ENCODE data around the gene ERFL.
"Not testable (repeated sequence)": the region's sequence is repeated elsewhere in the genome, so short reads cannot be mapped to it uniquely, and the experiment has no call there.

ERFL gene

DNA sequence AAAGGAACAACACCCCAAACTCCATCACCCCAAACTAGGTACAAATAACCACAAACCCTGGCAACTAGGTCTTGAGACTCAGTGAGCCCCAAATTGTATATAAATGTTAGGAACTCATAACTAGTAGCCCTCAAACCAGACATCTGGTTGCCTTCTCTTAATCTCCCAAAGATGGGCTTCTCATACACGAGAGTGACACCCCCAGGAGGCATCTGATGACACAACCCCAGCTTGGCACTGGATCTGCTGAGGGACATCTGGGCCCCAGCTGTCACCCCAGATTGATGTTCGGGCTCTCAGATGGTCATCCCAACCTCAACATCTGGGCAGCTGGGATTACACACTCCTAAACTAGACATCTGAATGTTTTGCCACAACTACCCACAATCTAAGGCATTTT, 16.1 kb upstream of the ERFL start:
- DNase-seq: no peak

DNA sequence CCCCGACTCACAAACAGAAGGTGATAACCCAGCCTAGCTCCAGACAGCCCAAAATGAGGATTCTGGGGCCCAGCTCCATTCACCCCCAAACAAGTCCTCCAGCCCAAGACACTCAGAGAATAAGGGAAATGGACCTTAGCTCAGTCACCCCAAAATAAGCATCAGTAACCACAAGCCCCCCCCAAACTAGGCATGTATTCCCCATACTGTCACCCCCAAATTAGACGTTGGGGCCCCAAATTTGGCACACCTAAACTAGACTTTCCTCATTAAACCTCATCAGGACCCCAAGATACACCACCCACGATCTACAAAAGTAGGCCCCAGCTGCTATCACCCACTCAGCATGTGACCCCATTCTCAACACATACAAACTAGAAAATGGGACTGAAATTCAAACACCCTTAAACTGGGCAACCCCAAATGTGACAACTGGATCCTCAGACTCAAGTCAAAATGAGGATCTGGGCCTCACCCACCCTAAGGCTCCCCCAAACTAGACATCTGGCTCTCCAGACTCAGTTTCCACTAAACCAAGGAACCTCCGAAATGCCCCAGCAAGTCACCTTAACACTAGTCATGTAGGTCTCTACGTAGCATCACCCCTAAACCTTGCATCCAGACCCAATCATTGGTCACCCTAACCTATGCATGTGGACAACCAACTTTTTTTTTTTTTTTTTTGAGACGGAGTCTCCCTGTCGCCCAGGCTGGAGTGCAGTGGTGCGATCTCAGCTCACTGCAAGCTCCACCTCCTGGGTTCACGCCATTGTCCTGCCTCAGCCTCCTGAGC, 13.4 kb upstream of the ERFL start:
- DNase-seq: no peak

DNA sequence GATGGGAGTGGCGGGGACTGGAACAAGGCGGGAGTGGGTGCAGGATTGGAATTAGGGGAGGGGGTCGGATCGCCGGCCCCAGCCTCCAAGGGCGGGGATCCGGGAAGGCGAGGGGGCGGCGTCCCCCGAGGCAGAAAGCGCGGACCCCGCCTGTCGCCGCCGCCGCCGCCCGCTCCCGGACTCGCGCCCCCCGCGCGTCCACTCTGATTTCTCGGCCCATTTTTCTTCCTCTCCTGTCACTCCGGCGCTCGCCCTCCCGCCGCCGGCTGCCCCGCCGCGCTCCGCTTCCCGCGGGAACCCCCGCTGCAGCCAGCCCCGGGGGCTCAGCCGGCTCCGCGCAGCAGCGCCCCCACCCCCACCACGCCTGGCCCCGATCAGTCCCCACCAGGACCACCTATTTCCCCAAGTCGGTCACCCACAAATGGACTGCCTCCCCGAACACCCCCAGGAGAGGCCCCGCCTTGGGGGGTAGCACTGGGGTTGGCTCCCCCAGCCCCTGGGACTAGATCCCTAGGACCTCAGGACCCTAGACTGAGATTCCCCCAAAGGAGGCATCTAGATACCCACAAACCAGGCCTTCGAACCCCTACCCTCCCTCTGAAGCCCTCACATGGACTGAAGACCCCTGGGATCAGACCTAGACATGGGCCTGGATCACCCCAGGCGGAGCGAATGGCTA, 12.6 kb upstream of the ERFL start:
- DNase-seq: no peak

DNA sequence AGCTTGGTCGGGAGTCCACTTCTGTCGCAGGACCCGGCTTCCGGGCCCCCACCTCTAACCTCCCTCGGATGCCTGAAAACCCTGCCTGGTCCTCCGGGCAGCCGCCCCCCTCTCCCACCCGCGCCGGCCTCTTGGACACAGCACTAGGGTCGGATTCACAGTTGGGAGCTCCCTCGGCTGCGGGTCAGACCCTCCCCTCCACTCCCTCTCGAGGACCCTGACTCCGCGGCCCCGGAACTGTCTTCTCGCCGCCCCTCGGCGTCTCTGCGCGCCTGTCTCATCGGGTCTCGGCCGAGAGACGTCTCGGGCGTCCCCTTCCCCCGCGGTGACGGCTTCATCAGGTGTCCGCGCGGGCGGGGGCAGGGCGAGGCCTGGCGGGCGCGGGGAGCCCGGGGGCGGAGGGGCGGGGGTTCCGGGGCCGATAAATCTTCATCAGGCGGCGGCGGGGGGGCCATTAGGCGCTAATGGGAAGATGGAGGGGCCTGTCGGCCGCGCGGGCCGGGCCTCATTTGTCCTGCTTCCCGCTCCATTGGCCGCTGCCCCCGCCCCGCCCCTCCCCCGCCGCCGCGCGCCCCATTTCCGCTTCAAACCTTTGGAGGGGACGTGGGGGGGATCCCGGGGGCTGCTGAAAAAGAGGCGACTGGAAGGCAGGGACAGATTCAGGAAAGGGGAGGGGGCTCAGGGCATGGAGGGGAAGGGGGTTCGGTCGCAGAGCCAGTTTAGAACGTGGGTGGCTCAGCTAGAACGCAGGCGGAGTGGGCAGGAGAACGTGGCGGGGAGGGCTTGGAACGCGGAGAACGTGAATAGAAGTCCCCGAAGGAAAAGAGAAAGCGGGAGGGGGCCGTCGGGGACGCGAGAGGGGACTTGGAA, 11.8 kb upstream of the ERFL start:
- peak in 1 of 51 donors; percentile 13 for DNase-seq

DNA sequence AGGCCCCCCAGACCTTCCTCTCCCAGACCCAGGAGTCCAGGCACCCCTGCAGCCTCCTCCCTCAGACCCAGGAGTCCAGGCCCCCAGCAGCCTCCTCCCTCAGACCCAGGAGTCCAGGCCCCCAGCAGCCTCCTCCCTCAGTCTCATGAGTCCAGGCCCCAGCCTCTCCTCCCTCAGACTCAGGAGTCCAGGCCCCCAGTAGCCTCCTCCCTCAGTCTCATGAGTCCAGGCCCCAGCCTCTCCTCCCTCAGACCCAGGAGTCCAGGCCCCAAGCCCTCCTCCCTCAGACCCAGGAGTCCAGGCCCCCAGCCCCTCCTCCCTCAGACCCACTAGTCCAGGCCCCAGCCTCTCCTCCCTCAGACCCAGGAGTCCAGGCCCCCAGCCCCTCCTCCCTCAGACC, 11.0 kb upstream of the ERFL start:
- DNase-seq: not testable (repeated sequence)

DNA sequence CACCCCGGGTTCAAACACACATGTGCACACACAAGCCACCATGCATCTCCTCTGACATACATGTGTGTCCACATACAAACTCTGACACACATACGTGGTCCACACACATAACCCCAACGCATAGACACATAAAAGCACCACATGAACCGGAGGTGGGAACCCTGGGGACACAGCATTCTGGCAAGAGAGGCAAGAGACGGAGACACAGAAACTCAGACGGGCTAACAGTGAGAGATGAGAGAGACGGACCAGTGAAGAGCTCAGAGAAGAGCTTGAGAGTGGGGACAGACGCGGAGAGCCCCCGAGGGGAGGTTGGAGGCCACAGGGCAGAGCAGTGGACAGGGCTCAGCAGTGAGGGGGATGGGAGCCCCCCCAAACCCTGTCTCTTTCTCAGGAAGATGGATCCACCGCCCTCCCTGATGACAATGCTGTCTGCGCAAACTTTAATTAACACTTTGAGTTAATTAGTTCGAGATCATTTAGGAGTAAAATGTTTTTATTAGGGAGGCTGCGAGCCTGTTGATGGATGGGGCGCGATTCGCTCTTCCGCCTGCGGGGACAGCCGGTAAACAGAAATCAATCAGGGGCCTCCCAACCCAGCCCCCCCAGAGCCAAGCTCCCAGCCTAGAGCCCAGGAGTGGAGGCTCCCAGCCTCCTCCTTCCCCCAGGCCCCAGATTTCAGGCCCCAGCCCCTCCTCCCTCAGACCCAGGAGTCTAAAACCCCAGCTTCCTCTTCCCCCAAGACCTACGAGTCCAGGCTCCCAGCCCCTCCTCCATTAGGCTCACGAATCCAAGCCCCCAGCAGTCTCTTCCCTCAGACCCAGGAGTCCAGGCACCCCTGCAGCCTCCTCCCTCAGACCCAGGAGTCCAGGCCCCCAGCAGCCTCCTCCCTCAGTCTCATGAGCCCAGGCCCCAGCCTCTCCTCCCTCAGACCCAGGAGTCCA, 9.5 kb upstream of the ERFL start:
- DNase-seq: no peak

DNA sequence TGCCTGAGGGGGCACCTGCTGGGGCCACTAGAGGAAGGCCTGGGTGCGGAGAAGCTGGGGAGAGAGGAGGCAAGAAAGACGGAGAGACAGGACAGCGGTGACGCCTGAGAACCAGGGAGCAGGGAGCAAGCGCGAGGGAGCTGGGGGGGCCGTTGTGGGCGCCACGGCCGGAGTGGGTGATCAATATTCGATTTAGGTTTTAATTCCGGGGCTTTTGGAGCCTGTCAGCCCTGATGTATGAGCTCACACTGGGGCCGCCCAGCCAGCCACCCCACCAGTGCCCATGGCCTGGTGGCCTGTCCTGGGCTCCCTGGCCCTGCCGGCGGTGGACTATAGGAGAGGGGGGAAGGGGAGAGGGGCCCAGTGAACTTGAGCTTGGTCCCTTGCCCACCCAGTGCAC, 8.7 kb upstream of the ERFL start:
- no peak for DNase-seq

DNA sequence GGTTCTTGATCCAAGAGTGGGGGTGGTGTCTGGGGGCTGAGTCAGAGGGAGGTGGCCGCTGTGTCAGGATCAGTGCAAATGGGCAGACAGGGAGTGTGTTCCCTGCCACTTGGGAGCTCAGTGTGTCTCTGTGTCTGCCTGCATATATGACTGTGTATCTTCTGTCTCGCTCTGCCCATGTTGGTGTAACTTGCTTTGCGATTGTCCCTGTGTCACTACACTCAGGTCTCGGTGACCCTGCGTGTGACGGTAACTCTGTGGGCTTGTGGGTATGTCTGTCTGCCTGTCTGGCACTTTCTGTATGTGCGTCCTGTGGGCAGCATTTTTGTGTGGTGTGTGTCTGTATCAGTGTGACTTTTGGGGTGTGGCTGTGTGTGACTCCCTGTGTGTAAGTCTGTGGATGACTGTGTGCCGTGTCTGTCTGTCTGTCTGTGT, 8.2 kb upstream of the ERFL start:
- no peak for DNase-seq

DNA sequence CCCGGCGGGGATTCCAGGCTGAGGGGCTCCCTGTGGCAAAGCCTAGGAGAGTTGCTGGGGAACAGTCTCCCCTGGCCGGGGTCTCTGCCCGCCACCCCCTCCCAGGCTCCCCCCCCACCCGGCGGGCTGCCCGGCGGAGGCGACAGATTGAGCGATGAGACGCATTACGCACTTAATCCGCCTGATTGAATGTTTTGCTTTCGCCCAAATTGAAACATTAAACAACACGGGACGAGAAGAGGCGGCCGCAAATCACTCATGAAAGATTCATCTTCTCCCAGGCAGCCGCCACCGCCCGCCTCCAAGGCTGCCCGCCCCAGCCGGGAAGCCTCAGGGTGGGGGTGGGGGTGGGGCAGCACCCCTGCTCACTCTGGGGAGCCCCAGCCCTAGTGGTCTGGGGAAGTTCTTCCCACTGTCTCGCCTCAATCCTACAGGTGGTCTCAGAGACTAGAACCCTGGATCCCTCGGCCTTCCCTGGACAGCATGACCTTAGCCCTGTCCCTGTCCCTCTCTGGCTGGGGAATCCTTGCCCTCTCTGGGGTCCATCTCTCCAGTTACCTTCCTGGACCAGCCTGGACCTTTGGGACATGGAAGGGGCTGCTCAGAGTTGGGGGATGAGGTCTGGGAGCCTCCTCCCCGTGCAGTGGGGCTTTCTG, 7.6 kb upstream of the ERFL start:
- no peak for DNase-seq

DNA sequence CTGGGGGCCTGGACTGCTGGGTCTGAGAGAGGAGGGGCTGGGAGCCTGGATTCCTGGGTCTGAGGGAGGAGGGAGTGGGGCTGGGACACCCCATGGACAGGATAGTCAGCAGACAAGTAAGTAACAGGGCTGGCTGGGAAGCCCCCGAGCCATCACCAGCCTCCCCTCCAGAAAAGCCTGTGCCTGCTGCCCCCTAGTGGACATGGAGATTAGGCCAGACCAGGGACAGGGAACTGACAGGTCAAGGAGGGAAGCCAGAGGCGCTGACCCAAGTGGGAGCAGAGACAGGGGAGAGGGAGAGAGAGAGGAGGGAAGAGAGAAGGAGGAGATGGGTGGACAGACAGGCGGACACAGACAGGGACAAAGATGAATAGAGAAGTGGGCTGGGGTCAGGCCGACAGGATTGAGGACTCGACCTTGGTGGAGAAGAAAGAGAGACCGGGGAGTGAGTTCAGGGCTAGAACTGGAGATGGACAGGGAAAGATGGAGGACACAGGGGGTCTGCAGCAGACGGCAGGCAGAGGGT, 6.7 kb upstream of the ERFL start:
- peak in 46 of 51 donors; percentile 1 to 72 (median 18) for DNase-seq

DNA sequence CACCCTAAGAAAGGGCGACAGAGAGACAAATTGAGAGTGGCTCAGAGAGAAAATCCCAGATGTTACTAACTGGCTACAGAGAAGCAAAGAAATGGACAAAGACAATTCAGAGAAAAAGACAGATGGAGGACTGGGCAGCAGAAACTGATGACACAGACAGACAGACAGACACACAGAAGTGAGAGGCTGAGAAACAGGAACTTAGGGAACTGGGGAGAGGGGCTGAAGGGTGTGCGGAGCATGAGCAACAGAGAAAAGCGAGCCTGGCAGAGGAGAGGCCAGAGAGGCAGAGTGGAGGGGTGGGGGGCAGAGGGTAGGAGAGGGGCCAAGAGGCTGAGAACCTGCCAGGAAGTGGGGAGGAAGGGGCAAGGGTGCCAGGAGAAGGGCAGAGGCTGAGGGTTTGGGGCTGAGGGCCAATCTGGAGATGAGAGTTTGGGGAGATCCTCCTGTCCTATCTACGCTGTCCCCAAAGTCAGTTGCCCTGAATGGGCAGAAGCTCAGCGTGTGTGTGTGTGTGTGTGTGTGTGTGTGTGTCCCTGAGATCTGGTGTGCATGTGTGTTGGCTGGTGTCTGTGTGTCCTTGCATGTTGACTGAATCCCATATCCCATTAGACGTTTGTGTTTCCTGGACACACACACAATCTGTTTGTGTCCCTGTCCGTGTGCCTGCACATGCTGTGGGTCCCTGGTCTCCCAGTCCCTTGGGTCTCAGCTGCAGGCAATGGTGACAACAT, 5.6 kb upstream of the ERFL start:
- DNase-seq: no peak

DNA sequence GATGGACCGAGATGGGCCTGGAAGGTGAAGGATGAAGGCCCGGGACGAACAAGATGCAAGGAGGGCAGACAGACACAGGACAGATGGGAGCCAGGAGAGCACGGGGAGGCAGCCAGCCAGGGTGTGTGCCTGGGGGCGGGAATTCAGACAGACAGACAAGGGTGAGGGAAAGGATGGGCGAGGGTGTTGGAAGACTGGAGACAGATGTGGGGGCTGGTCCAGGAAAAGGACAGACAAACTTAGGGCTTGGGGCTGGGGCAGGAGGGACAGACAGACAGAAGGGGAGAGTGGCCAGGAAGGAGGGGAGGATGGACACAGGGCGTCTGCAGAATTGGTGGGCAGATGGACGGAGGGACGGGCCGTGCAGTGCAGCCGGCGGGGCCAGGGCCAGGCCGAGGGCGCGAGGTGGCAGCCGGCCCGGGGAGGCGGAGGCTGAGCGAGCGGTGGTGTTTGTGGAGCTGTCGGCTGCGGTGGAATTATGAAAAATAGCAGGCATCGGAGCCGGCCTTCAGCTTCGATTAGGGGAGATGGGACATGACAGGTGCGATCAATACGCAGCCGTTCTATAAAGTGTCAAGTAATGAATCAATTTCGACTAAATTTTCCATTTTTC, 4.6 kb upstream of the ERFL start:
- peak in 1 of 51 donors; percentile 9 for DNase-seq

DNA sequence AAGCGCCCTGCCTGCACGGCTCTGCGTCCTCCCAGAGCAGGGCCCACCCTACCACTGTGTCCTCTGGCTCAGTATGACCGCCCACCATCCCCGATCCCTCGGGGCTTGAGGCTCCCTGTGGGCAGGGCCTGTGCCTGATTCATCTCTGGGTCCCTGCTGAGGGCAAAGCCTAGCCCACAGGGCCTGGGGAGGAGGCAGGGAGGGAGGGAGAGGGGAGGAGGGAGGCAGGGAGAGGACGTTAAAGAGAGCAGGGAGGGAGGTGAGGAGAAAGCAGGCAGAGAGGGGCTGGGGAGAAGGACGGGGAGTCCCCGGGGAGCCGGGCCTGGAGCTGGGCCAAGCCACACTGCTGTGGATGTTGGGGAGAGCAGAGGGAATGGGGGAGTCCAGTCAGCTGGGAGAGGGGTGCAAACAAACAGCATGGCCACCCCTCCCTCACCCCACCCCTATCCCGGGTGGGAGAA, 4.0 kb upstream of the ERFL start:
- DNase-seq: no peak

DNA sequence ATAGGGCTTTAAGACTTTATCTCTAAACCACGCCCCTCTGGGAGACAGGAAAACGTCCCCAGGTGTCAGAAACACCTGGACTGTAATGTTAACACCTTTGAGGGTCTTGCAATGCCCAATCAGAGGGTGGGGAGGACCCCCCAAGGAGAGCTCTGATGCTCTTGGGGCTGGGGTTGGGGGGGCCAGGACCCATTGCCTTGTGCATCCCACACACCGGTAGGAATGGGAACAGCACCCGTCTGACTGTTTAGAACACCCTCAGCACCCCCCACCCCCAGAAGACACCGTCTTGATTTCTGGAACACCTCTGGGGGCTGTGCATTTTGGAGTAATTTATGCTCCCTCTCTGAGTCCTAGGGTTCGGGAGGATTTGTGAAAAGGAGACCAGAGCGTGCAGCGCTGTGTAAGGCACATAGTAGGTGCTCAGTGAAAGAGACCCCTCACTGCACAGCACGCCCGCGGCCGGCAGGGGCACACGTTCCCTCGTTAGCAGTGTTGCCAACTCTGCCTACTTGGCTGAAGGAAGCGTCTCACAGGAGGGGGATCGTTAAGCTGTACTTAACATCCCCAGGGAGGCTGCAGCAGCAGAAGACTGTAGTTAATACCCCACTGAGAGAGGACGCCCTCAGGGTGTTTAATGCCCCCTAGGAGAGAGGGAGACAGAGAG, 2.8 kb upstream of the ERFL start:
- no peak for DNase-seq

DNA sequence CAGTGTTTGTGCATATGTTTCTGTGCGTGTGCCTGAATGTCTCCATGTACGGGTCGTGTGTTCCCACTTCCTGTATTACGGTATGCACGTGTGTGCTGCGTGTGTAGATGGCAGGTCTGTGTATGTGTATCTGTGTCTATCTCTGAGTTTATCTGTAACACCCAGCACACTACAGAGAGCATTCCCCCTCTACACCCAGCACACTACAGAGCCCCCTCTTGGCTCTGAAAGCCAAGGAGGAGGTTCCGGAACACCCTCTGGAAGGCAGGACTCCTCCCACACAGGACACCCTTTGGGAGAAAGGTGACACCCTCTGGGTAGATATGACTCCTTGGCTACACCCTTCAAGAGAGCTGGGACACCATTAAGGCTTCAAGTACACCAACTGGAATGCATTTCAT, 2.1 kb upstream of the ERFL start:
- no peak for DNase-seq

DNA sequence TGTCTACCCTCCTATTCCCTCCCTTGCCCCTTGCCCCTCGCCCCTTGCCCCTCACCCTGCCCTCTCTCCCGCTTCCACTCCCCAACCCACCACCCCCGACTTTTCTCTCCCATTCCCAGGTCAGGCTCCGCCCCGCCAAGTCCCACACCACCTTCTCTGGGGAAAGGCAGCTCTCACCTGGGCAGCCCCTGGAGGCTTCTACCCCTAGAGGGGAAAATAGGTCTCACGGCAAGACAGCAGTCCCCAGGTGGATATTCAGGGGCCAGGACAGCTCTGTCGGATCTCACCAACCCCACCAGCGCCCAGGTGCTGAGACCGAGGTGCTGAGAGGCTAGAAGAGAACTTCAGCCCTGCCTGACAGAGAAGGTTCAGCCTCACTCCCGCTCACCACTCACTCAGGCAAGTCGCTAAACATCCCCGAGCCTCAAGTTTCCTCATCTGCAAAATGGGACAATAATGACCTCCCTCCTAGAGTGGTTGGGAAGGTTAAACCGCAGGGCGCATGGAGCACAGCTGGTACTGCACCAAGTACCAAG, 1.4 kb upstream of the ERFL start:
- DNase-seq: no peak

DNA sequence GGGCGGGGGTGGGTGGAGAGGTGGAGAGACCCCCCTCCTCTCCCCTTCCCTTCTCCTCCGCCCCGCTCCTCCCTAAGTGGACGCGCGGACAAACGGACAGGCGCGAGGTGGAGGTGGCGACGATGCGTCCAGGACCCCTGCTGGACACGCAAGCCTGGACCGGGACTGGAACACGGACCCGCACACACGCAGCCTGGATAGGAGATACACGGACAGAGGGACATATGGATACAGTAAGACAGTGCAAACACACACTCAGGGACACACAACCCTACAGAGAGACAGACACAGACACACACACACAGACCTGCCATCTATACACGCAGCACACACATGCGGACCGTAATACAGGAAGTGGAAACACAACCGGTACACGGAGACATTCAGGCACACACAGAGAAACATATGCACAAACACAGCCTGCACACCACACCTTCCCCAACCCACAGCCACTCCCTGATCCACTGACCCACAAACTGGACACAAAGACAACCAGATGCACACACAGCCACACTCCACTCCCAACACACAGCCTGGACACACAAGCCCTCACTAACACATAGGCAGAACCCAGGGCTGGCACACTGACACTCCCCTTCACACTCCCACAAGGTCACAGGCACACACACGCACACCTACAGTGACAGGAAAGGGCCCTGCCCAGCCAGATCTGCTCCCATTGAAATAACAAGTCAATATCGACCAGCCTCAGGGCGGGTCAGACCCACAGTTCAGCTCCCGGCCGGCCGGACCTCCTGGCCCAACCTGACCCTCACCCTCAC, 696 bp upstream of the ERFL start:
- no peak for DNase-seq
